Measurements from ENCODE around the gene SEMA4B. TPM values are rescaled to one million over a fixed set of nuclear protein-coding genes. Genes with fewer than 3 reads are reported as not detected.
A peak's percentile ranks its signal among the peaks of the same experiment; 100 is the strongest.

The SEMA4B gene, protein sequence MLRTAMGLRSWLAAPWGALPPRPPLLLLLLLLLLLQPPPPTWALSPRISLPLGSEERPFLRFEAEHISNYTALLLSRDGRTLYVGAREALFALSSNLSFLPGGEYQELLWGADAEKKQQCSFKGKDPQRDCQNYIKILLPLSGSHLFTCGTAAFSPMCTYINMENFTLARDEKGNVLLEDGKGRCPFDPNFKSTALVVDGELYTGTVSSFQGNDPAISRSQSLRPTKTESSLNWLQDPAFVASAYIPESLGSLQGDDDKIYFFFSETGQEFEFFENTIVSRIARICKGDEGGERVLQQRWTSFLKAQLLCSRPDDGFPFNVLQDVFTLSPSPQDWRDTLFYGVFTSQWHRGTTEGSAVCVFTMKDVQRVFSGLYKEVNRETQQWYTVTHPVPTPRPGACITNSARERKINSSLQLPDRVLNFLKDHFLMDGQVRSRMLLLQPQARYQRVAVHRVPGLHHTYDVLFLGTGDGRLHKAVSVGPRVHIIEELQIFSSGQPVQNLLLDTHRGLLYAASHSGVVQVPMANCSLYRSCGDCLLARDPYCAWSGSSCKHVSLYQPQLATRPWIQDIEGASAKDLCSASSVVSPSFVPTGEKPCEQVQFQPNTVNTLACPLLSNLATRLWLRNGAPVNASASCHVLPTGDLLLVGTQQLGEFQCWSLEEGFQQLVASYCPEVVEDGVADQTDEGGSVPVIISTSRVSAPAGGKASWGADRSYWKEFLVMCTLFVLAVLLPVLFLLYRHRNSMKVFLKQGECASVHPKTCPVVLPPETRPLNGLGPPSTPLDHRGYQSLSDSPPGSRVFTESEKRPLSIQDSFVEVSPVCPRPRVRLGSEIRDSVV
- 14.6 TPM for polyA plus RNA-seq (2013, experiment 1 of 2)
- polyA plus RNA-seq (2013, experiment 2 of 2), result 14.6 TPM

DNA sequence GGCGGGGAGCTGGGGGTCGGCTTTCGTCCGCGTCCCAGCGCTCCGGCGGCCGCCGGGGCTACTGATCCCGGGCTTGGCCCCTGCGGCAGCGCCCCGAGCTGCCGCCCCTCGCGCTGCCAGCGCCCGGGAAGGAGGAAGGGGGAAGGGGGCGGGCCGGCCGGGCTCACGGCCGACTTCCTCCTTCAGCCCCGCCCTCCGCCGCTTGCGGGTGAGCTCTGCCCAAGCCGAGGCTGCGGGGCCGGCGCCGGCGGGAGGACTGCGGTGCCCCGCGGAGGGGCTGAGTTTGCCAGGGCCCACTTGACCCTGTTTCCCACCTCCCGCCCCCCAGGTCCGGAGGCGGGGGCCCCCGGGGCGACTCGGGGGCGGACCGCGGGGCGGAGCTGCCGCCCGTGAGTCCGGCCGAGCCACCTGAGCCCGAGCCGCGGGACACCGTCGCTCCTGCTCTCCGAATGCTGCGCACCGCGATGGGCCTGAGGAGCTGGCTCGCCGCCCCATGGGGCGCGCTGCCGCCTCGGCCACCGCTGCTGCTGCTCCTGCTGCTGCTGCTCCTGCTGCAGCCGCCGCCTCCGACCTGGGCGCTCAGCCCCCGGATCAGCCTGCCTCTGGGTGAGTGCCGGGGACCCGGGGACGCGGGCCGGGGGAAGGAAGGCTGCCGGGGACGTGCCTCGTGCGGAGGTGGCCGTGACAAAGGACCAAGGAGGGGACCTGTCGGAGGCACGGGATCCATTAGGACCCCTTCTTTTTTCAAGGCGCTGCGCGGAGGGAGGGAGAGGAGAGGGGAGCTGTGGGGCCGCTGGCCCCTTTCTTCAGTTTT, at the start of gene SEMA4B:
Gene SEMA4B (plus strand): TSS at position 201 of the 814 bp plus-strand sequence. CDS start 249 bp downstream, at position 450.
- H3K36me3 ChIP-seq (ENCODE audit: control insufficient read depth, insufficient read depth, low read length), result no peaks in the 10 kb centered on the region
- H2BK15ac ChIP-seq (replicated peaks; ENCODE audit: low read depth), result no peak within 1 kb of the TSS
- peak within 1 kb of the TSS; percentile 30 for H4K8ac ChIP-seq (ENCODE audit: low read depth, low read length)
- H3K4me1 ChIP-seq (ENCODE audit: control insufficient read depth, low read depth, low read length), result peaks cover 5% of the 10 kb centered on the region
- peak within 1 kb of the TSS; percentile 92 for H3K23ac ChIP-seq (ENCODE audit: low read length)
- H3K9ac ChIP-seq (ENCODE audit: low read length), result peak within 1 kb of the TSS; percentile 87
- peak within 1 kb of the TSS; percentile 38 for H3K4ac ChIP-seq (ENCODE audit: low read depth, low read length)
- H3K79me1 ChIP-seq (ENCODE audit: low read length), result peaks cover 7% of the 10 kb centered on the region
- H3K27me3 ChIP-seq (ENCODE audit: insufficient read depth, low read length, poor library complexity), result no peaks in the 10 kb centered on the region
- peak within 1 kb of the TSS; percentile 25 for H3K27ac ChIP-seq (ENCODE audit: low read depth, low read length)
- no CpG with 5 or more reads among the region's 88 CpGs for WGBS (ENCODE audit: extremely low coverage, insufficient coverage, low lambda C conversion rate)
- no peak within 1 kb of the TSS for H2BK5ac ChIP-seq (ENCODE audit: low read length)
- peak within 1 kb of the TSS; percentile 88 for H3K56ac ChIP-seq (ENCODE audit: low read length)
- peak within 1 kb of the TSS; percentile 78 for H3K4me2 ChIP-seq (ENCODE audit: low read length)
- H2AK5ac ChIP-seq (ENCODE audit: low read length), result no peak within 1 kb of the TSS
- no peak within 1 kb of the TSS for H4K5ac ChIP-seq (ENCODE audit: low read length)
- no peaks in the 10 kb centered on the region for H3K79me2 ChIP-seq (ENCODE audit: control insufficient read depth, insufficient read depth, low read length)
- peak within 1 kb of the TSS; percentile 84 for H3K4me3 ChIP-seq (ENCODE audit: low read length)
- no peak within 1 kb of the TSS for H2BK120ac ChIP-seq (ENCODE audit: low read depth, low read length)
- H3K18ac ChIP-seq (ENCODE audit: low read length), result peak within 1 kb of the TSS; percentile 94
- DNase-seq, result peak; percentile 78

DNA sequence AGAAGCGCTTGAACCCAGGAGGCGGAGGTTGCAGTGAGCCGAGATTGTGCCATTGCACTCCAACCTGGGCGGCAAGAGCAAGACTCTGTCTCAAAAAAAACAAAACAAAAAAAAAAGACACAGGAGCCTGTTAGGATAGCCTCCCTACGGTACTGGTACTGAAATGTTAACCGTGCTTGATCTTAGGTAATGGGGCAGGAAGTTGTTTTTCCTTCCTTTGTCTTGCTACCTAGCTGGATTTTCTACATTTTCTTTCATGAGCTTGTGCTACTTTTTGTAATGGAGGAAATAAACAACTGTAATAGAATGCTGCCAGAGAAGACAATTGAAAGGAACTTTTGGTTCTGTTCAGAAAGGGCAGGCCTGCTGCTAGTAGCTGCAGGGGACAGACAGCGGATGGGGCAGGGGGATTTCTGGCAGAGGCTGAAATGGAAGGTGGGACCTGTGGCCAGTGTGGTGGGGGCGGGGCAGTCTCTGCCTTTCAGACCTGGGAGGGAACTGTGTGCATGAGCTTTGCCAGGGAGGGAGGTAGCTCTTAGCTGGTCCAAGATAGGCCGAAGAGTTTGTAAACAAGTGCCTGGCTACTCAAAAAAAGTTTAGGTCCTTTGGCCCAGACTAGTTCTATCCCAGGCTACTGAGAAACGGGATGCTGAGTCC, 49.0 kb upstream of the SEMA4B start:
- no peak overlapping the region for H3K4me3 ChIP-seq (ENCODE audit: low read length)
- DNase-seq, result peak; percentile 67
- H3K9ac ChIP-seq (ENCODE audit: low read length), result peak overlapping the region; percentile 14
- H2BK5ac ChIP-seq (ENCODE audit: low read length), result no peak overlapping the region
- H3K4ac ChIP-seq (ENCODE audit: low read depth, low read length), result no peak overlapping the region
- peak overlapping the region; percentile 50 for H3K56ac ChIP-seq (ENCODE audit: low read length)
- no peak overlapping the region for H3K27ac ChIP-seq (ENCODE audit: low read depth, low read length)
- no peaks in the 10 kb centered on the region for H3K27me3 ChIP-seq (ENCODE audit: insufficient read depth, low read length, poor library complexity)
- H3K4me2 ChIP-seq (ENCODE audit: low read length), result no peak overlapping the region
- H4K8ac ChIP-seq (ENCODE audit: low read depth, low read length), result no peak overlapping the region
- H3K36me3 ChIP-seq (ENCODE audit: control insufficient read depth, insufficient read depth, low read length), result no peaks in the 10 kb centered on the region
- peaks cover 4% of the 10 kb centered on the region for H3K4me1 ChIP-seq (ENCODE audit: control insufficient read depth, low read depth, low read length)
- no peaks in the 10 kb centered on the region for H3K79me2 ChIP-seq (ENCODE audit: control insufficient read depth, insufficient read depth, low read length)
- no peak overlapping the region for H2BK15ac ChIP-seq (replicated peaks; ENCODE audit: low read depth)
- no peak overlapping the region for H4K5ac ChIP-seq (ENCODE audit: low read length)
- no peak overlapping the region for H3K23ac ChIP-seq (ENCODE audit: low read length)
- H3K18ac ChIP-seq (ENCODE audit: low read length), result no peak overlapping the region
- no peak overlapping the region for H2BK120ac ChIP-seq (ENCODE audit: low read depth, low read length)
- no CpG with 5 or more reads among the region's 10 CpGs for WGBS (ENCODE audit: extremely low coverage, insufficient coverage, low lambda C conversion rate)
- H3K79me1 ChIP-seq (ENCODE audit: low read length), result no peaks in the 10 kb centered on the region
- no peak overlapping the region for H2AK5ac ChIP-seq (ENCODE audit: low read length)

DNA sequence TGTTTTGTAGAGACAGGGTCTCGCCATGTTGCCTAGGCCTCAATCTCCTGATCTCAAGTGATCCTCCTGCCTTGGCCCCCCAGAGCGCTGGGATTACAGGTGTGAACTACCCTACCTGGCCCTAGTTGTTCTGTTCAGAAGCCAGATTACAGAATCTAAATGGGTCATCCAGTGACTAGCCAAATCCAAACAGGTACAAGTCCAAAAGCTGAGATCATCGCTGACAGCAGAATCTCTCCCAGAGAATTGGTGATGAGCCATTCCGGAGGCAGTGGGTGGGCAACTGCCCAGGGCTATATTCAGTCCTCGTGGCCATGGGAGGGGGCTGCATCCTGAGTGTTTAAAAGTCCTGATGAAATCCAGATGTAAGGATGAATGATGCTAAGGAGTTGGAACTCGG, 47.5 kb upstream of the SEMA4B start:
- H3K36me3 ChIP-seq (ENCODE audit: control insufficient read depth, insufficient read depth, low read length), result no peaks in the 10 kb centered on the region
- no peak overlapping the region for H3K27ac ChIP-seq (ENCODE audit: low read depth, low read length)
- no peak overlapping the region for H3K4me3 ChIP-seq (ENCODE audit: low read length)
- H3K4me2 ChIP-seq (ENCODE audit: low read length), result no peak overlapping the region
- no CpG with 5 or more reads among the region's 6 CpGs for WGBS (ENCODE audit: extremely low coverage, insufficient coverage, low lambda C conversion rate)
- H3K79me2 ChIP-seq (ENCODE audit: control insufficient read depth, insufficient read depth, low read length), result no peaks in the 10 kb centered on the region
- no peaks in the 10 kb centered on the region for H3K27me3 ChIP-seq (ENCODE audit: insufficient read depth, low read length, poor library complexity)
- no peak overlapping the region for H3K56ac ChIP-seq (ENCODE audit: low read length)
- H2BK15ac ChIP-seq (replicated peaks; ENCODE audit: low read depth), result no peak overlapping the region
- H2BK5ac ChIP-seq (ENCODE audit: low read length), result no peak overlapping the region
- H3K9ac ChIP-seq (ENCODE audit: low read length), result no peak overlapping the region
- H4K8ac ChIP-seq (ENCODE audit: low read depth, low read length), result no peak overlapping the region
- no peak overlapping the region for H4K5ac ChIP-seq (ENCODE audit: low read length)
- peaks cover 4% of the 10 kb centered on the region for H3K4me1 ChIP-seq (ENCODE audit: control insufficient read depth, low read depth, low read length)
- no peak overlapping the region for H2BK120ac ChIP-seq (ENCODE audit: low read depth, low read length)
- H3K23ac ChIP-seq (ENCODE audit: low read length), result no peak overlapping the region
- H3K18ac ChIP-seq (ENCODE audit: low read length), result no peak overlapping the region
- no peak overlapping the region for H3K4ac ChIP-seq (ENCODE audit: low read depth, low read length)
- H2AK5ac ChIP-seq (ENCODE audit: low read length), result no peak overlapping the region
- no peaks in the 10 kb centered on the region for H3K79me1 ChIP-seq (ENCODE audit: low read length)
- no peak for DNase-seq

DNA sequence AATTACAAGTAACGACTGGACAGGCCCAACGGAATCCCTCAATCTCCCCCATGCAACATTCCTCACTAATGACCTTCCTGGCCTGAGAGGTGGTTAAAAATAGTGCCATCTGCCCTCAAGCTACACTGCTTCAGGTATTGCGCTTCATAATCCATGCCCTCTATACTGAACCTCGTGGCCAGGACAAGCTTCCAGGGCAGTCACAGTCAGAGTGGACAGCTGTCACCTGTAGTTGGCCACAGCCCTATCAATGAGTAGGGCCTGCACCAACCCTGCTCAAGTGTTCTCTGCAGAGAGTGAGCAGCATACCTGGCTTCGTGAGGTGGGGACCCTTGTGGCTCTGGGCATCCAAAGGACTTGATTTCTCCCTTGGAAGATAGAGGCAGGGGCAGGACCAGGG, 46.9 kb upstream of the SEMA4B start:
- H3K4me3 ChIP-seq (ENCODE audit: low read length), result no peak overlapping the region
- H3K27me3 ChIP-seq (ENCODE audit: insufficient read depth, low read length, poor library complexity), result no peaks in the 10 kb centered on the region
- peaks cover 4% of the 10 kb centered on the region for H3K4me1 ChIP-seq (ENCODE audit: control insufficient read depth, low read depth, low read length)
- DNase-seq, result no peak
- no peak overlapping the region for H2AK5ac ChIP-seq (ENCODE audit: low read length)
- H3K23ac ChIP-seq (ENCODE audit: low read length), result no peak overlapping the region
- no peaks in the 10 kb centered on the region for H3K79me1 ChIP-seq (ENCODE audit: low read length)
- no peak overlapping the region for H3K18ac ChIP-seq (ENCODE audit: low read length)
- no peak overlapping the region for H3K4me2 ChIP-seq (ENCODE audit: low read length)
- no peak overlapping the region for H2BK5ac ChIP-seq (ENCODE audit: low read length)
- no peaks in the 10 kb centered on the region for H3K36me3 ChIP-seq (ENCODE audit: control insufficient read depth, insufficient read depth, low read length)
- no peak overlapping the region for H3K56ac ChIP-seq (ENCODE audit: low read length)
- H3K4ac ChIP-seq (ENCODE audit: low read depth, low read length), result no peak overlapping the region
- no peak overlapping the region for H4K8ac ChIP-seq (ENCODE audit: low read depth, low read length)
- H4K5ac ChIP-seq (ENCODE audit: low read length), result no peak overlapping the region
- H3K9ac ChIP-seq (ENCODE audit: low read length), result no peak overlapping the region
- H3K79me2 ChIP-seq (ENCODE audit: control insufficient read depth, insufficient read depth, low read length), result no peaks in the 10 kb centered on the region
- H2BK120ac ChIP-seq (ENCODE audit: low read depth, low read length), result no peak overlapping the region
- H2BK15ac ChIP-seq (replicated peaks; ENCODE audit: low read depth), result no peak overlapping the region
- no peak overlapping the region for H3K27ac ChIP-seq (ENCODE audit: low read depth, low read length)
- no CpG with 5 or more reads among the region's 5 CpGs for WGBS (ENCODE audit: extremely low coverage, insufficient coverage, low lambda C conversion rate)

DNA sequence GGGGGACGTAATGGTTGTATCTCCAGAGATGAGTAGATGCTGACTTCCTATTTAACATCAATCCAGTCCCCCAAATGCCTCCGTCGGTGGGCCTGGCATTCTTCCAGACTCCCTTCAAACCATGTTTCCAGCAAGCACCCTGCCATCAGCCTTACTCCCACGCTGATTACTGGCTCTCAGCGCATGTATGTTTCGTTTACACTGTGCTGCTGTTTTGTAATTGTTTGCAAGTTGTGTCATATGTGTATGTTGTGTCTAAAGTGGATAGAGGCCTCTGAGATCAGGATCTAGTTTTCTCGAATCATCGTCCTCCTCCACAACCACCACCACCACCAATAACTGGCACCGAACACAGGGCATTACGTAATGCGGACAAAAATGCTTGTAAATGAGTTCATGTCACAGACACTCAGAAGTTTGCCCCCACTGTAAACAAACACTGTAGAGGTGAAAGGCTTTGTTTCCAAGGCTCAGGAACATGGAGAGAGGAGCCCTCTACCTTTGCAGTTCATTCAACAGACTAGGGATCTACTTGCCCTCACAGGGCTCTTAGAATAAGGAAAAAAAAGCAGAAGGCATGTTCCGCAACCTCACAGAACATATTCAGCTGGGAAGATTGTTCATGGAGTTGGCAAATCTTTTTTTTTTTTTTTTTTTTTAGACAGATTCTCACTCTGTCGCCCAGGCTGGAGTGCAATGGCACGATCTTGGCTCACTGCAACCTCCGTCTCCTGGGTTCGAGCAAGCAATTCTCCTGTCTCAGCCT, 46.1 kb upstream of the SEMA4B start:
- H3K36me3 ChIP-seq (ENCODE audit: control insufficient read depth, insufficient read depth, low read length), result no peaks in the 10 kb centered on the region
- no peak overlapping the region for H3K4ac ChIP-seq (ENCODE audit: low read depth, low read length)
- no peak overlapping the region for H3K56ac ChIP-seq (ENCODE audit: low read length)
- no peak overlapping the region for H4K5ac ChIP-seq (ENCODE audit: low read length)
- H3K27me3 ChIP-seq (ENCODE audit: insufficient read depth, low read length, poor library complexity), result no peaks in the 10 kb centered on the region
- H3K18ac ChIP-seq (ENCODE audit: low read length), result no peak overlapping the region
- H3K79me2 ChIP-seq (ENCODE audit: control insufficient read depth, insufficient read depth, low read length), result no peaks in the 10 kb centered on the region
- no peak overlapping the region for H3K27ac ChIP-seq (ENCODE audit: low read depth, low read length)
- no peak overlapping the region for H2AK5ac ChIP-seq (ENCODE audit: low read length)
- no peaks in the 10 kb centered on the region for H3K79me1 ChIP-seq (ENCODE audit: low read length)
- DNase-seq, result no peak
- WGBS (ENCODE audit: extremely low coverage, insufficient coverage, low lambda C conversion rate), result no CpG with 5 or more reads among the region's 16 CpGs
- no peak overlapping the region for H2BK5ac ChIP-seq (ENCODE audit: low read length)
- no peak overlapping the region for H2BK15ac ChIP-seq (replicated peaks; ENCODE audit: low read depth)
- H3K23ac ChIP-seq (ENCODE audit: low read length), result no peak overlapping the region
- H4K8ac ChIP-seq (ENCODE audit: low read depth, low read length), result no peak overlapping the region
- no peak overlapping the region for H3K4me3 ChIP-seq (ENCODE audit: low read length)
- no peak overlapping the region for H3K9ac ChIP-seq (ENCODE audit: low read length)
- peaks cover 4% of the 10 kb centered on the region for H3K4me1 ChIP-seq (ENCODE audit: control insufficient read depth, low read depth, low read length)
- H2BK120ac ChIP-seq (ENCODE audit: low read depth, low read length), result no peak overlapping the region
- H3K4me2 ChIP-seq (ENCODE audit: low read length), result no peak overlapping the region
